Upper lobe of right lung (tissue), 1 donor: ENCODE data around the gene RAB11FIP5. TPM values are rescaled to one million over a fixed set of nuclear protein-coding genes. Genes with fewer than 3 reads are reported as not detected.

Experiments used
- ATAC-seq: fragments of 200-7000 bp; cut with Tn5 transposase; one replicate; pipeline ENCODE4 v1.9.1; 2020; ENCODE audit warnings: mild to moderate bottlenecking, moderate library complexity
- DNase-seq: peaks from one replicate; pipeline ENCODE4 v3.0.0-alpha.2; 2020
- H3K27ac ChIP-seq: fragments of 200-600 bp; one replicate; pipeline ENCODE4 v1.8.0; 2022
- H3K27me3 ChIP-seq: fragments of 200-600 bp; one replicate; pipeline ENCODE4 v1.8.0; 2022; ENCODE audit warnings: mild to moderate bottlenecking
- H3K36me3 ChIP-seq: fragments of 200-600 bp; one replicate; pipeline ENCODE4 v1.8.0; 2022
- H3K4me1 ChIP-seq: fragments of 200-600 bp; one replicate; pipeline ENCODE4 v1.8.0; 2022
- H3K4me3 ChIP-seq: fragments of 200-600 bp; one replicate; pipeline ENCODE4 v1.8.0; 2022; ENCODE audit warnings: mild to moderate bottlenecking
- H3K9me3 ChIP-seq: fragments of 200-600 bp; one replicate; pipeline ENCODE4 v1.8.0; 2022
- CTCF ChIP-seq: fragments of 200-600 bp; IDR thresholded peaks from one replicate; pipeline ENCODE4 v1.8.0; 2022; ENCODE audit warnings: antibody characterized with exemption
- intact Hi-C: fragments of 100-400 bp; cut with DNase I; formaldehyde crosslinking; loops from one replicate; pipeline ENCODE4 v1.11.0; 2022
- total RNA-seq: library from RNA; stranded (reverse); fragmentation: NEBNext Ultra II Directional; extraction: Animal tissue kit (Norgen Biotek cat#: 25700); gene quantifications from one replicate; pipeline ENCODE4 v1.2.1, GENCODE V29; 2021
- donor health status: DM: no; HTN: yes; CAD: no; lungs with severe emphysema.

Gene RAB11FIP5
- total RNA-seq, 1 donor from 2014 or later: 28.8 TPM

- TF ChIP-seq CTCF: no peak
- Histone ChIP-seq H3K36me3 (peaks cover 14% of the 10 kb centered on the region), H3K4me3 (no peak overlapping the region), H3K27me3 (no peaks in the 10 kb centered on the region), H3K9me3 (no peaks in the 10 kb centered on the region), H3K4me1 (peaks cover 7% of the 10 kb centered on the region), H3K27ac (no peak overlapping the region)
- ATAC-seq (no peak), DNase-seq (no peak)
- intact Hi-C loops: no loop called here
These were observed 21.1 kb downstream of the RAB11FIP5 start for GRCh38 chr2:73091696-73092095.

- TF ChIP-seq CTCF: no peak
- H3K9me3 ChIP-seq: no peaks in the 10 kb centered on the region
- H3K4me3 ChIP-seq: no peak overlapping the region
- H3K27ac ChIP-seq: no peak overlapping the region
- ATAC-seq (no peak), DNase-seq (no peak)
- no peaks in the 10 kb centered on the region for H3K27me3 ChIP-seq
- H3K4me1 ChIP-seq: peaks cover 7% of the 10 kb centered on the region
- intact Hi-C loops: no loop called here
- H3K36me3 ChIP-seq: peaks cover 14% of the 10 kb centered on the region
These were observed 21.6 kb downstream of the RAB11FIP5 start for GRCh38 chr2:73091164-73091563.

- Histone ChIP-seq H3K9me3 (no peaks in the 10 kb centered on the region), H3K4me3 (no peak overlapping the region), H3K27ac (peak overlapping the region; percentile 51), H3K36me3 (peaks cover 14% of the 10 kb centered on the region), H3K4me1 (peaks cover 7% of the 10 kb centered on the region), H3K27me3 (no peaks in the 10 kb centered on the region)
- intact Hi-C loops: loop anchor here (5.0 kb wide), 1 partner anchor 68 kb away; no protein-coding TSS in a partner anchor
- ATAC-seq (peak; percentile 85), DNase-seq (no peak)
- TF ChIP-seq CTCF: no peak
These were observed 23.3 kb downstream of the RAB11FIP5 start for GRCh38 chr2:73089270-73090030.

- Histone ChIP-seq H3K4me1 (peaks cover 7% of the 10 kb centered on the region), H3K36me3 (peaks cover 14% of the 10 kb centered on the region), H3K4me3 (no peak overlapping the region), H3K27ac (peak overlapping the region; percentile 51), H3K9me3 (no peaks in the 10 kb centered on the region), H3K27me3 (no peaks in the 10 kb centered on the region)
- no peak for TF ChIP-seq CTCF
- ATAC-seq (no peak), DNase-seq (no peak)
- intact Hi-C loops: loop anchor here (5.0 kb wide), 1 partner anchor 69 kb away; no protein-coding TSS in a partner anchor
These were observed 24.0 kb downstream of the RAB11FIP5 start for GRCh38 chr2:73088703-73089102.

GRCh38 chr2:73088211-73088610 lies 24.5 kb downstream of the RAB11FIP5 start:
- no peak for TF ChIP-seq CTCF
- H3K9me3 ChIP-seq: no peaks in the 10 kb centered on the region
- no peak overlapping the region for H3K4me3 ChIP-seq
- DNase-seq: no peak
- H3K27me3 ChIP-seq: no peaks in the 10 kb centered on the region
- H3K4me1 ChIP-seq: peaks cover 7% of the 10 kb centered on the region
- no peak for ATAC-seq
- intact Hi-C loops: loop anchor here (5.0 kb wide), 1 partner anchor 69 kb away; no protein-coding TSS in a partner anchor
- no peak overlapping the region for H3K27ac ChIP-seq
- H3K36me3 ChIP-seq: peaks cover 14% of the 10 kb centered on the region
